Astrocyte (in vitro differentiated cells and primary cell): ENCODE data around the gene DGKH.

Experiments
- EZH2 ChIP-seq: IDR thresholded peaks from 2 replicates; pipeline ENCODE4 v1.6.1; 2012; ENCODE audit warnings: mild to moderate bottlenecking, low read length, inconsistent platforms; ENCODE audit not compliant: insufficient read depth
- TF ChIP-seq, protein P1 (sequence below): IDR thresholded peaks from 2 replicates; pipeline ENCODE4 v1.5.1; 2011; ENCODE audit warnings: low read depth, mild to moderate bottlenecking, inconsistent platforms, low read length, moderate library complexity; ENCODE audit not compliant: insufficient read depth

DNA sequence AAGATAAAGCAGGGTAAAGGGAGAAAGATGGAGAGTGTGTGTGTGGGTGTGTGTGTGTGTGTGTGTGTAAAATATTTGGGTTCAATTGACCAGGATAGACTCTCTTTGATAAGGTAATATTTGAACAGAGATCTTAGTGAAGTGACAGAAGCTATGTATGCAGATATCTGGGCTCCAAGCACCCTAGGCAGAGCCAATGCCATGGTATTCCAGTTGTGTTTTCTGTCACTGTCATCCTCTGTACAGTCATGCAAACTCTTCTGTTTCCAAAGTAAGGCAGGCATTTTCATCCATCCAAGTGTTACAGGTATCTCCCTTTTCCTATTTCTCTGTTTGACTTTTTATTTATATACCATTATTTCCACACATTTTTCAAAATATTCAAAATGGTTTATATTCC, 13.5 kb downstream of the DGKH start:
- TF ChIP-seq, protein P1, sequence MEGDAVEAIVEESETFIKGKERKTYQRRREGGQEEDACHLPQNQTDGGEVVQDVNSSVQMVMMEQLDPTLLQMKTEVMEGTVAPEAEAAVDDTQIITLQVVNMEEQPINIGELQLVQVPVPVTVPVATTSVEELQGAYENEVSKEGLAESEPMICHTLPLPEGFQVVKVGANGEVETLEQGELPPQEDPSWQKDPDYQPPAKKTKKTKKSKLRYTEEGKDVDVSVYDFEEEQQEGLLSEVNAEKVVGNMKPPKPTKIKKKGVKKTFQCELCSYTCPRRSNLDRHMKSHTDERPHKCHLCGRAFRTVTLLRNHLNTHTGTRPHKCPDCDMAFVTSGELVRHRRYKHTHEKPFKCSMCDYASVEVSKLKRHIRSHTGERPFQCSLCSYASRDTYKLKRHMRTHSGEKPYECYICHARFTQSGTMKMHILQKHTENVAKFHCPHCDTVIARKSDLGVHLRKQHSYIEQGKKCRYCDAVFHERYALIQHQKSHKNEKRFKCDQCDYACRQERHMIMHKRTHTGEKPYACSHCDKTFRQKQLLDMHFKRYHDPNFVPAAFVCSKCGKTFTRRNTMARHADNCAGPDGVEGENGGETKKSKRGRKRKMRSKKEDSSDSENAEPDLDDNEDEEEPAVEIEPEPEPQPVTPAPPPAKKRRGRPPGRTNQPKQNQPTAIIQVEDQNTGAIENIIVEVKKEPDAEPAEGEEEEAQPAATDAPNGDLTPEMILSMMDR: no peak
- TF ChIP-seq EZH2: no peak
